OCI-LY7 (cell line): ENCODE data around the gene GOLGA3. TPM values are rescaled to one million over a fixed set of nuclear protein-coding genes. Genes with fewer than 3 reads are reported as not detected.

Experiments used
- BruUV-seq: library from RNA; stranded (reverse); fragments of 400-500 nt; replicated peaks from 2 replicates; lab custom pipeline; 2021; lab: Mats Ljungman, UMichigan
- CTCF ChIA-PET: fragments of 300-600 bp; sonication (Branson Sonifier 250); formaldehyde crosslinking; loops from one replicate; lab custom pipeline; 2022; ENCODE audit warnings: antibody characterized with exemption; ENCODE audit not compliant: unreplicated experiment; lab: Charles Lee
- POLR2A ChIA-PET: fragments of 300-600 bp; sonication (Branson Sonifier 250); formaldehyde crosslinking; loops from one replicate; lab custom pipeline; 2022; ENCODE audit warnings: antibody characterized with exemption; lab: Charles Lee
- DNase-seq: peaks from one replicate; pipeline ENCODE4 v3.0.0-alpha.2; 2015; ENCODE audit warnings: low spot score
- H2AFZ ChIP-seq: fragments of 200-600 bp; sonication (generic), shearing (Covaris generic); 2 replicates; pipeline ENCODE4 v1.6.1; 2014; ENCODE audit warnings: mild to moderate bottlenecking, antibody characterized with exemption, low read length, moderate library complexity
- H3K27ac ChIP-seq: fragments of 200-600 bp; sonication (generic); 2 replicates; pipeline ENCODE4 v1.5.1; 2014; ENCODE audit warnings: mixed run types, low read depth, mild to moderate bottlenecking, moderate library complexity, low read length, inconsistent platforms; ENCODE audit not compliant: poor library complexity, severe bottlenecking
- H3K36me3 ChIP-seq: fragments of 200-600 bp; sonication (generic); 2 replicates; pipeline ENCODE4 v1.6.1; 2014; ENCODE audit warnings: mild to moderate bottlenecking, antibody characterized with exemption, low read length, moderate library complexity, mixed read lengths; ENCODE audit not compliant: insufficient read depth
- H3K4me1 ChIP-seq: fragments of 200-600 bp; sonication (generic); 2 replicates; pipeline ENCODE4 v1.5.1; 2014; ENCODE audit warnings: mild to moderate bottlenecking, low read length; ENCODE audit not compliant: insufficient read depth, poor library complexity, severe bottlenecking
- H3K4me2 ChIP-seq: fragments of 200-600 bp; sonication (generic); 2 replicates; pipeline ENCODE4 v1.6.1; 2014; ENCODE audit warnings: mild to moderate bottlenecking, low read length
- H3K4me3 ChIP-seq: fragments of 200-600 bp; sonication (generic); 2 replicates; pipeline ENCODE4 v1.5.1; 2014; ENCODE audit warnings: mild to moderate bottlenecking, low read depth, low read length; ENCODE audit not compliant: poor library complexity, severe bottlenecking
- H3K79me2 ChIP-seq: fragments of 200-600 bp; sonication (generic); 2 replicates; pipeline ENCODE4 v1.6.1; 2016; ENCODE audit warnings: low read depth, mild to moderate bottlenecking, low read length, moderate library complexity, mixed read lengths; ENCODE audit not compliant: insufficient read depth
- H3K9me2 ChIP-seq: fragments of 200-600 bp; sonication (generic); 2 replicates; pipeline ENCODE4 v1.6.1; 2016; ENCODE audit warnings: mild to moderate bottlenecking, low read length, mixed read lengths; ENCODE audit not compliant: insufficient read depth
- H3K9me3 ChIP-seq: fragments of 200-600 bp; sonication (generic); 2 replicates; pipeline ENCODE4 v1.6.1; 2014; ENCODE audit warnings: mild to moderate bottlenecking, mixed run types, low read length, mixed read lengths
- H4K20me1 ChIP-seq: fragments of 200-600 bp; sonication (generic); 2 replicates; pipeline ENCODE4 v1.6.1; 2014; ENCODE audit warnings: mild to moderate bottlenecking, antibody characterized with exemption, low read length, moderate library complexity, mixed read lengths; ENCODE audit not compliant: insufficient read depth
- EZH2phosphoT487 ChIP-seq: fragments of 200-600 bp; sonication (generic); IDR thresholded peaks from 2 replicates; pipeline ENCODE4 v1.6.1; 2018; ENCODE audit warnings: low read depth, borderline replicate concordance, mild to moderate bottlenecking, mixed run types, antibody characterized with exemption, low read length, moderate library complexity, mixed read lengths
- intact Hi-C: fragments of 100-400 bp; cut with micrococcal nuclease; formaldehyde crosslinking; loops from one replicate; pipeline ENCODE4 v1.10.0; 2022; ENCODE audit not compliant: unreplicated experiment
- total RNA-seq, 2 experiments: library from RNA; depleted of rRNA in 1 of 2; stranded (reverse); fragments of >200 nt in 1 of 2; shearing (Covaris generic) in 1 of 2; gene quantifications; 2 replicates each; pipeline ENCODE4 v1.2.3, GENCODE V29; 2014 to 2022
- TF ChIP-seq, protein P1 (sequence below): fragments of 200-600 bp; sonication (generic); conservative IDR thresholded peaks from 2 replicates; pipeline ENCODE4 v1.5.1; 2014; ENCODE audit warnings: mild to moderate bottlenecking, antibody characterized with exemption, low read length, moderate library complexity, mixed read lengths

GOLGA3 gene
- total RNA-seq, 2 experiments from 2014 or later = 51.2 to 77.9 TPM

DNA sequence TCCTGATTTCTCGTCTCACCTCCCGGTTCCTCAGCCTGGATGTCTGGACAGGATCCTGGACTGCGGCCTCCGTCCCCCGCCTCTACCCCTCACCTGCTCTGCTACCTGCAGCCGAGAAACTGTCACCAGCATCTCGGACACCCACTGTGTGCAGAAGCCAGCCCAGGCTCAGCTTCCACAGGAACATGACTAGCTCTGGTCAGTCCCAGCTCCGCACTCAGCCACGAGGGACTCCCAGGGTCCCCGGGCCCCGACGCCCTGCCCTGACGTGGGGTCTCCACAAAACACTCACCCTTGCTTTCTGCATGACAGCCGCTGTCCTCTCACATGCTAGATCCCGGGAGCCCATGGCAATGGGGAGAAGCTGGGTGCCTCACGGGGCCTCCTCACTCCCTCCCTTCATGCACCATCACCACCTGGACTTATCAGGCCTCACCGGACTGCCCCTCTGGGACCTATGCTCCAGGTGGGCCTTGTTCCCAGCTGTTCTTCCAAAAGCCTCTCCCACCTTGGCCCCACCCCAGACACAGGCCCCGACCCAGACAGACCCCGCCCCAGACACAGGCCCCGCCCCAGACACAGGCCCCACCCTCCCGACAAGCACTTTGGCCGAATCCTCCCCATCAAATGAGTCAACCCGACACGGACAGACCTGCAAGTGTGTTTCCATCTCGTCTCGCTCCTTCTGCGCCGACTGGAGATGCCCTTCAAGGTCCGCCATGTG, 40.1 kb downstream of the GOLGA3 start:
- POLR2A ChIA-PET = no interaction called here
- Histone ChIP-seq H3K4me3 (no peak overlapping the region), H3K9me2 (no peaks in the 10 kb centered on the region), H3K4me2 (no peak overlapping the region), H3K36me3 (peaks cover 76% of the 10 kb centered on the region), H2AFZ (no peak overlapping the region), H3K79me2 (no peaks in the 10 kb centered on the region), H3K4me1 (no peaks in the 10 kb centered on the region), H3K27ac (no peak overlapping the region), H4K20me1 (no peaks in the 10 kb centered on the region; the same call in 1 of the 2 replicates), H3K9me3 (no peaks in the 10 kb centered on the region)
- BruUV-seq = no TSS peak
- intact Hi-C loops = no loop called here
- TF ChIP-seq, protein P1, sequence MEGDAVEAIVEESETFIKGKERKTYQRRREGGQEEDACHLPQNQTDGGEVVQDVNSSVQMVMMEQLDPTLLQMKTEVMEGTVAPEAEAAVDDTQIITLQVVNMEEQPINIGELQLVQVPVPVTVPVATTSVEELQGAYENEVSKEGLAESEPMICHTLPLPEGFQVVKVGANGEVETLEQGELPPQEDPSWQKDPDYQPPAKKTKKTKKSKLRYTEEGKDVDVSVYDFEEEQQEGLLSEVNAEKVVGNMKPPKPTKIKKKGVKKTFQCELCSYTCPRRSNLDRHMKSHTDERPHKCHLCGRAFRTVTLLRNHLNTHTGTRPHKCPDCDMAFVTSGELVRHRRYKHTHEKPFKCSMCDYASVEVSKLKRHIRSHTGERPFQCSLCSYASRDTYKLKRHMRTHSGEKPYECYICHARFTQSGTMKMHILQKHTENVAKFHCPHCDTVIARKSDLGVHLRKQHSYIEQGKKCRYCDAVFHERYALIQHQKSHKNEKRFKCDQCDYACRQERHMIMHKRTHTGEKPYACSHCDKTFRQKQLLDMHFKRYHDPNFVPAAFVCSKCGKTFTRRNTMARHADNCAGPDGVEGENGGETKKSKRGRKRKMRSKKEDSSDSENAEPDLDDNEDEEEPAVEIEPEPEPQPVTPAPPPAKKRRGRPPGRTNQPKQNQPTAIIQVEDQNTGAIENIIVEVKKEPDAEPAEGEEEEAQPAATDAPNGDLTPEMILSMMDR = no peak
- no peak for TF ChIP-seq EZH2phosphoT487
- CTCF ChIA-PET = no interaction called here
- DNase-seq = no peak

DNA sequence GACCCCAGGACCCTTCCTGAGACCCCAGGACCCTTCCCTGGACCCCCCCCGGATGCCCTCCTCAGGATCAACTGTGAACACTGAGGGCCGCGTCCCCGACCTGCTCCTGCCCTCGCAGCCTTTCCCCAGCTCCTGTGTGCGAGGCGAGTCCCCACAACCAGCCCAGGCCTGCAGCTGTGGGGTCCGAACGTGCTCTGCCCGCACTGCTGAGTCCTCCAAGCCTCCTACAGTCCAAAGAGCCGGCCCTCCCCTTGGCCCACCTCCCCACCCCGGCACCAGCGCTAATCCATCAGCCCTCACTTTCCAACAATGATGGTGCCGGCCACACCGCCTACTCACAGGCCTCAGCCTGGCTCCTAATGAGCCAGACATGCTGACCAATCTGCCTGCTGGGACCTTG, 40.8 kb downstream of the GOLGA3 start:
- TF ChIP-seq, protein P1 = no peak
- TF ChIP-seq EZH2phosphoT487 = no peak
- no peak overlapping the region for H3K4me2 ChIP-seq
- no peak for DNase-seq
- H3K9me2 ChIP-seq = no peaks in the 10 kb centered on the region
- ChIA-PET POLR2A (no interaction called here), CTCF (no interaction called here)
- no peak overlapping the region for H3K4me3 ChIP-seq
- H3K9me3 ChIP-seq = no peaks in the 10 kb centered on the region
- intact Hi-C loops = no loop called here
- H3K4me1 ChIP-seq = no peaks in the 10 kb centered on the region
- H2AFZ ChIP-seq = no peak overlapping the region
- peaks cover 81% of the 10 kb centered on the region for H3K36me3 ChIP-seq
- no peaks in the 10 kb centered on the region; the same call in 1 of the 2 replicates for H4K20me1 ChIP-seq
- no TSS peak for BruUV-seq
- no peaks in the 10 kb centered on the region for H3K79me2 ChIP-seq
- no peak overlapping the region for H3K27ac ChIP-seq

DNA sequence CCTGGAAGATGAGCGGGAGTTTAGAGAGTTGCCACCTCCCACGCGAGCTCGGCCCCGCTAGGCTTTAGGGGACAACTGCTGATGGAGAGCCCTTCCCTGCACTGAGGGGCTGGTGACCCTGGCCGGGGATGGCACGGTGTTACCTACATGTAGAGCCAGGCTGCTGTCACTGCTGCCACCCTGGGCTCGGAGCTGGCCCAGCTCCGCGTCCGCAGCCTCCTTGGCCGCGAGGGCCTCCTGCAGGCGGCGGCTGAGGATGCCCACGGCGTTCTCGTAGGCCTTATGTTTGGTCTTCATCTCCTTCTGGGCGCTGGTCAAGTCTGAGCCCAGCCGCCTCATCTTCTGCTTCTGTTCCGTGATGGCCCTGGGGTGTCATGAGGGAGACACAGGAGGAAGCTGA, 42.5 kb downstream of the GOLGA3 start:
- no peaks in the 10 kb centered on the region; the same call in 1 of the 2 replicates for H4K20me1 ChIP-seq
- intact Hi-C loops = no loop called here
- no peaks in the 10 kb centered on the region for H3K9me2 ChIP-seq
- H3K9me3 ChIP-seq = no peaks in the 10 kb centered on the region
- H3K36me3 ChIP-seq = peaks cover 84% of the 10 kb centered on the region
- no peak for DNase-seq
- no peak overlapping the region for H3K4me3 ChIP-seq
- no TSS peak for BruUV-seq
- no peak overlapping the region for H2AFZ ChIP-seq
- POLR2A ChIA-PET = interaction anchor here (0.5 kb wide), 1 partner anchor 36 kb away, joined by 3 read pairs; no protein-coding TSS in a partner anchor
- H3K4me2 ChIP-seq = no peak overlapping the region
- TF ChIP-seq, protein P1 = no peak
- no peak for TF ChIP-seq EZH2phosphoT487
- no peak overlapping the region for H3K27ac ChIP-seq
- no peaks in the 10 kb centered on the region for H3K79me2 ChIP-seq
- CTCF ChIA-PET = no interaction called here
- no peaks in the 10 kb centered on the region for H3K4me1 ChIP-seq
